ENCODE measurements around the gene BTBD2.

The BTBD2 gene

GRCh38 chr19:1956868-1957492 is 58.5 kb downstream of the BTBD2 start:
- no peak for FAIRE-seq

GRCh38 chr19:1956122-1956494 is 59.4 kb downstream of the BTBD2 start:
- FAIRE-seq, result no peak

GRCh38 chr19:1955171-1956121 is 60.1 kb downstream of the BTBD2 start:
- FAIRE-seq, result no peak

GRCh38 chr19:1954532-1954933 is 61.0 kb downstream of the BTBD2 start:
- FAIRE-seq, result no peak

GRCh38 chr19:1953441-1954094 is 61.9 kb downstream of the BTBD2 start:
- FAIRE-seq, result no peak

GRCh38 chr19:1953037-1953436 is 62.5 kb downstream of the BTBD2 start:
- FAIRE-seq, result no peak

GRCh38 chr19:1952635-1953034 is 62.9 kb downstream of the BTBD2 start:
- no peak for FAIRE-seq

- FAIRE-seq, result no peak
Observed at GRCh38 chr19:1950640-1951039, 64.9 kb downstream of the BTBD2 start.

GRCh38 chr19:1949304-1950101 is 66.0 kb downstream of the BTBD2 start:
- no peak for FAIRE-seq

- no peak for FAIRE-seq
Observed at GRCh38 chr19:1947651-1948209, 67.8 kb downstream of the BTBD2 start.

GRCh38 chr19:1945899-1946298 is 69.6 kb downstream of the BTBD2 start:
- no peak for FAIRE-seq

GRCh38 chr19:1944916-1945561 is 70.5 kb downstream of the BTBD2 start:
- no peak for FAIRE-seq

GRCh38 chr19:1944088-1944915 is 71.2 kb downstream of the BTBD2 start:
- FAIRE-seq, result no peak

- FAIRE-seq, result no peak
Observed at GRCh38 chr19:1943661-1944087, 71.8 kb downstream of the BTBD2 start.

GRCh38 chr19:1942934-1943555 is 72.5 kb downstream of the BTBD2 start:
- FAIRE-seq, result no peak

GRCh38 chr19:1942078-1942933 is 73.2 kb downstream of the BTBD2 start:
- FAIRE-seq, result no peak

GRCh38 chr19:1941146-1942077 is 74.1 kb downstream of the BTBD2 start, which contains the start of gene CSNK1G2:
CSNK1G2 (plus strand) TSS chr19:1941172; CDS start chr19:1969773, 28,601 bp downstream.
- no peak for FAIRE-seq

- FAIRE-seq, result no peak
Observed at GRCh38 chr19:1938071-1938470, 77.4 kb downstream of the BTBD2 start.
